Omental fat pad (tissue), 4 donors: ENCODE results near the gene LZTS2. TPM values are rescaled to one million over a fixed set of nuclear protein-coding genes. Genes with fewer than 3 reads are reported as not detected.
A peak's percentile ranks its signal among the peaks of the same experiment; 100 is the strongest.

Source experiments
- ATAC-seq: fragments of 150-250 bp; one replicate; pipeline ENCODE4 v1.9.1; 2016; ENCODE audit warnings: mild to moderate bottlenecking, moderate library complexity; ENCODE audit not compliant: low FRiP score
- DNase-seq: peaks from one replicate; pipeline ENCODE4 v3.0.0-alpha.2; 2019; ENCODE audit warnings: low spot score
- total RNA-seq, 4 donors: library from RNA; depleted of rRNA; stranded (reverse); fragments of >200 nt; gene quantifications; one replicate each; pipeline ENCODE4 v1.1.0, GENCODE V29; 2016
- TF ChIP-seq, protein P1 (sequence below), 3 donors: fragments of 450-650 bp; IDR thresholded peaks; one replicate each; pipeline ENCODE4 v1.5.1; 2016 to 2017; ENCODE audit warnings: antibody characterized with exemption in 3 of 3, mild to moderate bottlenecking in 3 of 3, moderate library complexity in 2 of 3

Gene LZTS2
- total RNA-seq, 4 donors from 2014 or later = 59.4 to 98.0 (median 72.6) TPM

DNA sequence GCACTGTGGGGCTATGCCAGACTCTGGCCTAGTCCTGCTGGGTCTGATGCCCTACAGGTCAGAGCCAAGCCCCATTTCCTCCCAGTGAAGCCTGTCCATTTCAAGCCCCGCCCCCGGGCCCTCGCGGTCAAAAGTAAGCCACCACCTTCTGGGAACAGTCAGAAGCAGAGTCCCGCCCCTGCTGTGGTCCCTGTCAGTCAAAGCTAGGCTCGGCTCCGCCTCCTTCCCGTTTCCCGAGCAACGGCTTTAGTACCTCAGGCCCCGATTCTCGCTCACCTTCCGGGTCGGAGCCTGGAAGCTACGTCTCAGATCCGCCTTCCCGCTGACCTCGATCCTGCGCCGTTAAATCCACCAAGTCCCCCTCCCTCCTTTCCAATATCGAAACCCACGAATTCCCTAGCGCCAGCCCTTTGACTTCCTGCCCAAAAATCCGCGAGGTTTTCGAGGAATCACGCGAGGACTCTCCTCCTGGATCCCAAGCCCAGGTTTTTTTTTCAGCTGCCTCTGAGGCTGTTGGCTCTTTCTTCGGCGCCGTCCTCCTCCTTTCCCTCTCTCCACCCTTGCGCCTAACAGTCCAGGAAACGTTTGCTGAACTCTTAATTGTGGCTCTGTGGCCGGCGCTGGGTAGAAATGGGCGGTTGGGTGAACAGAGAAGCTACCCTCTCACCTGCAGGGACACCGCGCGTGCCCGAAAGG is 43.2 kb downstream of the LZTS2 start:
- peak; percentile 95 for ATAC-seq
- TF ChIP-seq, protein P1, sequence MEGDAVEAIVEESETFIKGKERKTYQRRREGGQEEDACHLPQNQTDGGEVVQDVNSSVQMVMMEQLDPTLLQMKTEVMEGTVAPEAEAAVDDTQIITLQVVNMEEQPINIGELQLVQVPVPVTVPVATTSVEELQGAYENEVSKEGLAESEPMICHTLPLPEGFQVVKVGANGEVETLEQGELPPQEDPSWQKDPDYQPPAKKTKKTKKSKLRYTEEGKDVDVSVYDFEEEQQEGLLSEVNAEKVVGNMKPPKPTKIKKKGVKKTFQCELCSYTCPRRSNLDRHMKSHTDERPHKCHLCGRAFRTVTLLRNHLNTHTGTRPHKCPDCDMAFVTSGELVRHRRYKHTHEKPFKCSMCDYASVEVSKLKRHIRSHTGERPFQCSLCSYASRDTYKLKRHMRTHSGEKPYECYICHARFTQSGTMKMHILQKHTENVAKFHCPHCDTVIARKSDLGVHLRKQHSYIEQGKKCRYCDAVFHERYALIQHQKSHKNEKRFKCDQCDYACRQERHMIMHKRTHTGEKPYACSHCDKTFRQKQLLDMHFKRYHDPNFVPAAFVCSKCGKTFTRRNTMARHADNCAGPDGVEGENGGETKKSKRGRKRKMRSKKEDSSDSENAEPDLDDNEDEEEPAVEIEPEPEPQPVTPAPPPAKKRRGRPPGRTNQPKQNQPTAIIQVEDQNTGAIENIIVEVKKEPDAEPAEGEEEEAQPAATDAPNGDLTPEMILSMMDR (IDR thresholded peaks at IDR 0.05) = no peak
- peak; percentile 94 for DNase-seq

DNA sequence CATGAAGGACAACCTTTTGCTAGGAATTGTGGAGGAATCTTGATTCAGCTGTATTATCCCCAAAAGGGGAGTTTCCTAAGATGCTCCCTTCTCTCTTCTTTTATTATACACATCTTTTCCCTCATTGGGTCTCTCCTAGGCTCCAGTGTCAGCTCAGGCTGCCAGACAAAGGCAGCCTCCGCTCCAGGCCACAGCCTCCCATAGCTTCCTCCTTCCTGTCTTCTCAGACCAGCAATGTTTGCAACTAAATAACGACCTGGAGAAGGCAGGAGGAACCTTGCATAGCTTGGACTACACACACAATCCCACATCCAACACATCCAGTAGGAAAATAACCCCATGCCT is 43.7 kb downstream of the LZTS2 start:
- DNase-seq = no peak
- ATAC-seq = no peak
- TF ChIP-seq, protein P1 (IDR thresholded peaks at IDR 0.05) = no peak

GRCh38 chr10:101044117-101044516 is 44.5 kb downstream of the LZTS2 start:
- TF ChIP-seq, protein P1 (IDR thresholded peaks at IDR 0.05) = no peak
- DNase-seq (no peak), ATAC-seq (no peak)

GRCh38 chr10:101046332-101047238 is 47.0 kb downstream of the LZTS2 start:
- DNase-seq (no peak), ATAC-seq (no peak)
- TF ChIP-seq, protein P1 (IDR thresholded peaks at IDR 0.05) = no peak

GRCh38 chr10:101047268-101047667 is 47.7 kb downstream of the LZTS2 start:
- no peak for DNase-seq
- TF ChIP-seq, protein P1 (IDR thresholded peaks at IDR 0.05) = no peak
- no peak for ATAC-seq

GRCh38 chr10:101047961-101048892 is 48.6 kb downstream of the LZTS2 start:
- TF ChIP-seq, protein P1 (IDR thresholded peaks at IDR 0.05) = no peak
- DNase-seq = no peak
- ATAC-seq = no peak
